AG04450 (cell line): ENCODE measurements around the gene RCAN1. TPM values are rescaled to one million over a fixed set of nuclear protein-coding genes. Genes with fewer than 3 reads are reported as not detected.

Experiments used
- CTCF ChIA-PET: fragments of 300-600, 350-600 bp; formaldehyde crosslinking; extraction: SDS; loops from one replicate; lab custom pipeline; 2022; ENCODE audit warnings: antibody characterized with exemption, inconsistent platforms; lab: Charles Lee
- POLR2A ChIA-PET: fragments of 350-600 bp; formaldehyde crosslinking; extraction: SDS; loops from one replicate; lab custom pipeline; 2021; ENCODE audit warnings: antibody characterized with exemption, inconsistent platforms; lab: Yijun Ruan, JAX
- DNase-seq: peaks from one replicate; pipeline ENCODE4 v3.0.0-alpha.2; 2011; ENCODE audit warnings: low read depth, low spot score
- H3K27ac ChIP-seq: one replicate; pipeline ENCODE4 v1.5.1; 2012; ENCODE audit warnings: low read depth, low read length, control low read depth
- H3K27me3 ChIP-seq: one replicate; pipeline ENCODE4 v1.6.0; 2012; ENCODE audit warnings: low read length; ENCODE audit not compliant: control insufficient read depth, insufficient read depth
- H3K4me3 ChIP-seq: 2 replicates; pipeline ENCODE4 v1.5.1; 2011; ENCODE audit warnings: mild to moderate bottlenecking, low read depth, low read length, control low read depth
- H3K9me3 ChIP-seq: 2 replicates; pipeline ENCODE4 v1.5.1; 2012; ENCODE audit warnings: low read length; ENCODE audit not compliant: control insufficient read depth, insufficient read depth
- CTCF ChIP-seq: IDR thresholded peaks from 2 replicates; pipeline ENCODE4 v1.5.1; 2011; ENCODE audit warnings: low read depth, low read length, control low read depth, inconsistent platforms
- polyA plus RNA-seq: library from polyadenylated mRNA; depleted of rRNA; stranded (reverse); fragments of >200 nt; gene quantifications from 2 replicates; pipeline ENCODE4 v1.2.3, GENCODE V29; 2011

The RCAN1 gene
- polyA plus RNA-seq, 1 experiment = 50.6 TPM

GRCh38 chr21:34626131-34626530 lies 11.2 kb upstream of the RCAN1 start:
- Histone ChIP-seq H3K27me3 (peaks cover 19% of the 10 kb centered on the region), H3K4me3 (no peak overlapping the region), H3K27ac (no peak overlapping the region), H3K9me3 (no peaks in the 10 kb centered on the region)
- CTCF ChIA-PET = interaction anchor here (3.2 kb wide), 1 partner anchor 23 kb away, joined by 17 read pairs; no protein-coding TSS in a partner anchor
- no peak for DNase-seq
- TF ChIP-seq CTCF = no peak
- POLR2A ChIA-PET = no interaction called here

GRCh38 chr21:34625030-34625593 lies 10.2 kb upstream of the RCAN1 start:
- Histone ChIP-seq H3K27ac (no peak overlapping the region), H3K9me3 (no peaks in the 10 kb centered on the region), H3K4me3 (no peak overlapping the region), H3K27me3 (peaks cover 18% of the 10 kb centered on the region)
- DNase-seq = no peak
- no peak for TF ChIP-seq CTCF
- ChIA-PET POLR2A (no interaction called here), CTCF (interaction anchor here (0.7 to 3.2 kb wide), 4 partner anchors 22 to 1315 kb away, joined by 3 to 17 read pairs (median 4); no protein-coding TSS in a partner anchor)

GRCh38 chr21:34623516-34623915 lies 8.6 kb upstream of the RCAN1 start:
- CTCF ChIA-PET = interaction anchor here (0.7 kb wide), 1 partner anchor 256 kb away, joined by 3 read pairs; no protein-coding TSS in a partner anchor
- no peak for DNase-seq
- POLR2A ChIA-PET = no interaction called here
- no peak for TF ChIP-seq CTCF
- Histone ChIP-seq H3K27ac (no peak overlapping the region), H3K4me3 (no peak overlapping the region), H3K9me3 (no peaks in the 10 kb centered on the region), H3K27me3 (peaks cover 15% of the 10 kb centered on the region)

- Histone ChIP-seq H3K4me3 (no peak overlapping the region), H3K9me3 (no peaks in the 10 kb centered on the region), H3K27me3 (peaks cover 17% of the 10 kb centered on the region), H3K27ac (no peak overlapping the region)
- DNase-seq = no peak
- no peak for TF ChIP-seq CTCF
- ChIA-PET POLR2A (no interaction called here), CTCF (interaction anchor here (0.7 to 1.6 kb wide), 2 partner anchors 10 to 259 kb away, joined by 3 to 6 read pairs; no protein-coding TSS in a partner anchor)
These were observed 6.8 kb upstream of the RCAN1 start for GRCh38 chr21:34621434-34622350.
